IPS-18a (cell line): ENCODE results near the gene SELPLG.

Experiments
- H3K27ac ChIP-seq: one replicate; pipeline ENCODE4 v1.5.1; 2013; ENCODE audit warnings: low read length
- H3K27me3 ChIP-seq: one replicate; pipeline ENCODE4 v1.6.1; 2013; ENCODE audit warnings: mild to moderate bottlenecking, low read length; ENCODE audit not compliant: control insufficient read depth, insufficient read depth
- H3K36me3 ChIP-seq: one replicate; pipeline ENCODE4 v1.6.1; 2013; ENCODE audit warnings: low read depth, low read length; ENCODE audit not compliant: control insufficient read depth
- H3K4me1 ChIP-seq: one replicate; pipeline ENCODE4 v1.6.1; 2013; ENCODE audit warnings: low read depth, low read length; ENCODE audit not compliant: control insufficient read depth
- H3K4me3 ChIP-seq: one replicate; pipeline ENCODE4 v1.5.1; 2013; ENCODE audit warnings: low read length
- H3K9ac ChIP-seq: one replicate; pipeline ENCODE4 v1.6.1; 2013; ENCODE audit warnings: mild to moderate bottlenecking, low read length, moderate library complexity
- H3K9me3 ChIP-seq: one replicate; pipeline ENCODE4 v1.6.1; 2013; ENCODE audit warnings: low read depth, low read length; ENCODE audit not compliant: control insufficient read depth

SELPLG gene

DNA sequence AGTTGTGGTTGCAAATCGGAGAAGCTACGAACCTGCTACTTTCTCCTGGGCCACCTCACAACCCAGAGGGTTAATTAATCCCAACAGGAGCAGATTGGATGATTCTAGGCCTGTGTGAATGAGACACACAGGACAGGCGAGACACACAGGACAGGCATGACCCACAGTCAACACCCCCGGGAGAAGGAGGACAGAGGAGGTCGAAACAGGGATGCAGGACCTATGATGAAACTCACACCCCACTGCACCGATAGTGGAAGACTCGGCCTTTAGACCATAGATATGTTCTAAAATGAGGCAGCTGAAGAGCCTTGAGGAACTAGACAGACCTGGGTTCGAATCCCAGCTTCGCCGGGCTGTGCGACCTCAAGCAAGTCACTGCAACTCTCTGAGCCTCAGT lies 47.4 kb downstream of the SELPLG start:
- Histone ChIP-seq H3K4me1 (peaks cover 7% of the 10 kb centered on the region), H3K36me3 (no peaks in the 10 kb centered on the region), H3K9me3 (no peaks in the 10 kb centered on the region), H3K27ac (no peak overlapping the region), H3K4me3 (no peak overlapping the region), H3K27me3 (no peaks in the 10 kb centered on the region), H3K9ac (no peak overlapping the region)

DNA sequence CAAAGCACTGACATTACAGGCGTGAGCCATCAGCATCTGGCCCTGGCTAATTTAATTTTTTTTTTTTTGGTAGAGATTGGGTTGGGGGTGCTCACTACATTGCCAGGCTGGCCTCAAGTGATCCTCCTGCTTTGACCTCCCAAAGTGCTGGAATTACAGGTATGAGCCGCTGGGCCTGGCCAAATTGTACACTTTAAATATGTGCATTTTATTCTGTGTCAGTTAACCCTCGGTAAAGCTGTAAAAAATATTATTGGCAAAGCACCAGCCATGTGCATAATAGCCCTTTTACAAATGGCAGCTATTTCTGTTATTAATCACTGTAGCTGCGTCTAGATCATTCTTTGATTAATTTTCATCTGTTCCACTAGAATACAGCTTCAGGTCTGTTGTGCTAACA lies 47.8 kb downstream of the SELPLG start:
- Histone ChIP-seq H3K4me1 (peaks cover 7% of the 10 kb centered on the region), H3K27ac (no peak overlapping the region), H3K27me3 (no peaks in the 10 kb centered on the region), H3K36me3 (no peaks in the 10 kb centered on the region), H3K9ac (no peak overlapping the region), H3K4me3 (no peak overlapping the region), H3K9me3 (no peaks in the 10 kb centered on the region)

DNA sequence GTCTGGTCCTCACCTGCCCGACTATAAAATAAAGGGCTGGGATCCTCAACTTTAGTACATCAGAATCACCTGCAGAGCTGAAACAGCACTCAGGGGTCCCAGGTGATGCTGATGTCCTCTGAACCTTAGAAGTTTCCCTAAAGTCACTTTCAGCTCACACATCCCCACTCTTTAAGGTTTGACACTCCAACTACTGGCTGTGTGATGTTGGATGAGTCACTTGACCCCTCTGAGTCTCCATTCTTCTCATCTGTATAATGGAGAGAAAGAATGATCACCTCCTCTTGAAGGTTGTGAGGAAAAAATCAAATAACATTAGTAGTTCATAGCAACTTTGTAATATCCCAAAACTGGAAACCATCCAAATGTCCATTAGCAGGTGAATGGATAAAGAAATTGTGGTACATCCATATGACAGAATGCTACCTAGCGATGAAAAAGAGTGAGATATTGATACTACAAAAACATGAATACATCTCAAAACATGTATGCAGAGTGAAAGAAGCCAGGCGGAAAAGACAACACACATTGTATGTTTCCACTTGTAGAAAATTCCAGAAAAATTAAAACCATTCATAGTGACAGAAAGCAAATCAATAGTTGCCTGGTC lies 49.1 kb downstream of the SELPLG start:
- Histone ChIP-seq H3K4me1 (peaks cover 4% of the 10 kb centered on the region), H3K4me3 (no peak overlapping the region), H3K27me3 (no peaks in the 10 kb centered on the region)

DNA sequence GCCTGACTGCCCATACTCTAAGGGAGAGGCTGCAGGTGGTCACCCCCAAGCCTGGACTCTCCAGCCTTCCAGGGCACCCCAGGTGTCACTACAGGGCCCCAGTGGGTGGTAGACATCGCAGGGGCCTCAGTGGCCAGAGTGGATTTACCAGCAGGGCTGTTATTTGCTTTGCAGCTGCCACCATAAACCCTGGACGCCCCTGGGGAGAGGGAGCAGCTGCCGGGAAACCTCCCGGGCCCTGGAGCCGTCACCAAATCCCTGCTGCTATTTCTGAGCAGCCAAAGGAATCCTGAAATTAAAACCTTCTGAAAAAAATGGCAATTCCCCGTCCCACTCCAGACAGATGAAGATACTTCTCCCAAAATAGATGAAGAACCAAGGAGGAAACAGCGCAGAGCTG lies 49.7 kb downstream of the SELPLG start:
- H3K36me3 ChIP-seq, result no peaks in the 10 kb centered on the region
- no peak overlapping the region for H3K9ac ChIP-seq
- no peaks in the 10 kb centered on the region for H3K27me3 ChIP-seq
- H3K27ac ChIP-seq, result no peak overlapping the region
- no peak overlapping the region for H3K4me3 ChIP-seq
- no peaks in the 10 kb centered on the region for H3K4me1 ChIP-seq
- H3K9me3 ChIP-seq, result no peaks in the 10 kb centered on the region

More for the DNA sequence above, 49.1 kb downstream of the SELPLG start:
- H3K9ac ChIP-seq, result no peak overlapping the region
- no peaks in the 10 kb centered on the region for H3K36me3 ChIP-seq
- no peak overlapping the region for H3K27ac ChIP-seq
- H3K9me3 ChIP-seq, result no peaks in the 10 kb centered on the region

DNA sequence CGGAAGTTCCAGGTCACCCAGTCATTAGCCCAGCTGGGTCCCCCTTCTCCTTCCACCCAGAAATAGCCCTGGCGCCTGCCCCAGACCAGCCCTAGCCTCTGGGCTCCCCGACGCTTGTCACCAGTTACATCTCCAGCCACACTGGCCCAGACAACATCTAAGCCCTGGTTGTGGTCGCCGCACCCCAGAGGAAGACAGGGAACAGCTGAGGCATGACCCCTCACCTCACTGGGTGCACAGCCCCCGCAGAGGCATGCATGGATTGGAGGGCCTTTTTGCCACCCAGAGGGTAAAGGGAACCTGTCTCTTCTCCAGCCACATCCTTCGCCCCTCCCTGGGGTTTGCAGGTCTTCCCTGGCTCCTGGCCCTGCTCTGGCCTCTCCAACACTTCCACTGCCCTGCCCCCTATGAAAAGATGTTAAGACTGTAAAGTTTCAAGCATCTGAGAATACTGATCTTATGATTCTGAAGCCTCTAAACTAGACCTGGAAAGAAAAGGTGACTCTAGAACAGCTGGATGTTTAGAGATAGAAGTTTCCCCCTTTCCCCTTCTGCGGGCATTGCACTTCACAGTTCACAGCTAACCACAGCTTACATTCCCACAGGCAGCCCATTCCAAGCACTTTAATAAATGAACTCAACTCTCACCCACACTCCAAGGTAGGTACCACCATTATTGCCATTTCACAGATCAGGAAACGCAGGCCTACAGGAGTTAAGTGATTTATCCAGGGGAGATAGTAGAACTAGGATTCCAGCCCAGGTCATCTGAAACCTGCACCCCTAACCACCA lies 50.5 kb downstream of the SELPLG start:
- Histone ChIP-seq H3K4me1 (no peaks in the 10 kb centered on the region), H3K27me3 (no peaks in the 10 kb centered on the region), H3K9me3 (no peaks in the 10 kb centered on the region), H3K27ac (no peak overlapping the region), H3K36me3 (no peaks in the 10 kb centered on the region), H3K9ac (no peak overlapping the region), H3K4me3 (no peak overlapping the region)

GRCh38 chr12:108582509-108582908 lies 51.2 kb downstream of the SELPLG start:
- Histone ChIP-seq H3K27me3 (no peaks in the 10 kb centered on the region), H3K9me3 (no peaks in the 10 kb centered on the region), H3K9ac (no peak overlapping the region), H3K4me3 (no peak overlapping the region), H3K36me3 (no peaks in the 10 kb centered on the region), H3K4me1 (no peaks in the 10 kb centered on the region), H3K27ac (no peak overlapping the region)

DNA sequence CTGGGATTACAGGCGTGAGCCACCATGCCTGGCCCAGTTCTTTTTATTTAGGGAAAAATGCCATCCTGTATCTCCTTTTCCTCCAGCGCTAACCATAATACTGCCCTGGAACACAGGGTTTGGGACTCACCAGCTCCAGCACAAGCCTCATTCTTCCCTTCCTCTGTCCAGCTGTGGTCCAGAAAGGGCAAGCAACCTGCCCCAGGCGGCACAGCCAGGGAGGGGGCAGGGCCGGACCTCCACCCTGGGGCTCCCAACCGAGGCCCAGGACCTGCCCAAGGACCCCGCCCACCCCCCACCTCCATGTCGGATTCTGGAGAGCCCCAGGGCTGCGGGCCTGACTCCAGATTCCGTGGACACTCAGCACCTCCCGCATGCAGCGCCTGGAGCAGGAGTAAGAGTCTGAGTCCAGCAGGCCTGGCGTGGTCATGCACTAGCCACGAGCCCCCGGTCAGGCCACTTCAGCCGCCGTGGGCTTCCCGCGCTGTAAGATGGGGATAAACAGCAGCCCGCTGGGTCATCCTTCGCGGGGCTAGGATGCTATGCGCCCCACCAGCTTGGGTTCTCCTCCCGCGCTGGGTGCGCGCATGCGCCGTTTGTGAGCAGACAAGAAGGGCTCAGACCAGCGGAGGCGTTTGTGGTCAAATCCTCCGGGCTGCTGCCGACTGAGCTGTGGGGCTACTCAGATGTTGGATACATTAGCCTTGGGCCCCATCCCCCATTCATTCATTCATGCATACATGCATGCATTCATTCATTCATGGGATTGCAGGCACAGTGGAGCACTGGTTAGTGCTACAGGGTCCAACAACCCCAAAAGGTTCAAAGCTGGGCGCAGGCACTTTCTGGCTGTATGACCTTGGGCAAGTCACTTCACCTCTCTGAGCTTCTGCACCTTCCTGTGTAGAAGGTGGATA lies 52.1 kb downstream of the SELPLG start:
- H3K4me1 ChIP-seq, result no peaks in the 10 kb centered on the region
- H3K27me3 ChIP-seq, result no peaks in the 10 kb centered on the region
- H3K4me3 ChIP-seq, result no peak overlapping the region
- H3K27ac ChIP-seq, result no peak overlapping the region
- H3K9me3 ChIP-seq, result no peaks in the 10 kb centered on the region
- H3K36me3 ChIP-seq, result no peaks in the 10 kb centered on the region
- no peak overlapping the region for H3K9ac ChIP-seq

DNA sequence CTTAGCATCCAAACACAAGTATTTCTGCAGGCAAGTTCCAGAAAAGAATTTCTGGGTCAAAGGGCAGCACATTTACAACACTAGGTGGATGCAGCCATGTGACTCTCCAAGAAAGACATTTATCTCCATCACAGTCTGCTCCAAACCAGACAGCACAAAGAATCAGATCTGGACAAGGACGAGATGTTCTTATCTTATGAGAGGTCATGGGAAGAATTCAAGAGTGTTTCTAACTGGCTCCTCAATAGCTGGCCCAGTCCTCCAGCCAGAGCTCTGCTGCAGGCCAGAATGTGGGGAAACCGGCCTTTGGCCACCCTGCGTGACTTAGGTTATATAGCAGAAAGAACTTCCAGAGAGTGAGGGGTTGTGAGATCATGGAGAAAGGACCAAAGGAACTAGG lies 53.2 kb downstream of the SELPLG start:
- H3K9me3 ChIP-seq, result no peaks in the 10 kb centered on the region
- H3K4me1 ChIP-seq, result no peaks in the 10 kb centered on the region
- no peaks in the 10 kb centered on the region for H3K36me3 ChIP-seq
- H3K27ac ChIP-seq, result no peak overlapping the region
- H3K4me3 ChIP-seq, result no peak overlapping the region
- H3K9ac ChIP-seq, result no peak overlapping the region
- H3K27me3 ChIP-seq, result no peaks in the 10 kb centered on the region

DNA sequence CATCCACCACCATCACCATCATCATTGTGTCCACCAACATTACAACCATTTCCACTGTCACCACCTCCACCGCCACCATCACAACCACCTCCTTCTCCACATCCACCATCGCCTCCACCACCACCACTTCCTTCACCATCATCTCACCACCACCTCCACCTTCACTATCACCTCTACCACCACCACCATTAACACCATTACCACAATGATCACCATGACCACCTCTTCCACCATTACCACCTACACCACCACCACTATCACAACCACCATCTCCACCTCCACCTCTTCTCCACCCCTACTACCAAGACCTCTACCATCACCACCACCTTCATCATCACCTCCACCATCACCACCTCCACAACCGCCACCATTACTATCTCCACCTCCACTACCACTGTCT lies 54.9 kb downstream of the SELPLG start:
- Histone ChIP-seq H3K4me3 (no peak overlapping the region), H3K9me3 (no peaks in the 10 kb centered on the region), H3K27me3 (no peaks in the 10 kb centered on the region), H3K27ac (no peak overlapping the region), H3K4me1 (no peaks in the 10 kb centered on the region), H3K9ac (no peak overlapping the region), H3K36me3 (no peaks in the 10 kb centered on the region)

DNA sequence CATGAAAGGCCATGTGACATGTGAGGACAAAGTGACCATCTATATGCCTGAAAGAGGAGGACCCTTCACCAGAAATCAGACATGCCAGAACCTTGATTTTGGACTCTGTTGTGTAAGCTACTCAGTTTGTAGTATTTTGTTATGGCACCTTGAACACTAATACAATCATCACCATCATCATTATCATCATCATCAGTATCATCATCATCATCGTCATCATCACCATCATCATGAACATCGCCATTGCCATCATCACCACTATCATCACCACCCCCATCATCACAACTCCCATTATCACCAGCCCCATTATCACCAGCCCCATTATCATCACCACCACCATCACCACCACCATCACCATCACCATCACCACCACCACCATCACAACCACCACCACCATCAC lies 55.4 kb downstream of the SELPLG start:
- Histone ChIP-seq H3K27ac (no peak overlapping the region), H3K36me3 (no peaks in the 10 kb centered on the region), H3K9ac (no peak overlapping the region), H3K9me3 (no peaks in the 10 kb centered on the region), H3K4me1 (no peaks in the 10 kb centered on the region), H3K27me3 (no peaks in the 10 kb centered on the region), H3K4me3 (no peak overlapping the region)

- no peaks in the 10 kb centered on the region for H3K4me1 ChIP-seq
- no peaks in the 10 kb centered on the region for H3K9me3 ChIP-seq
- no peaks in the 10 kb centered on the region for H3K36me3 ChIP-seq
- H3K9ac ChIP-seq, result no peak overlapping the region
- no peak overlapping the region for H3K27ac ChIP-seq
- no peak overlapping the region for H3K4me3 ChIP-seq
- no peaks in the 10 kb centered on the region for H3K27me3 ChIP-seq
Measured at GRCh38 chr12:108577458-108577857, 56.2 kb downstream of the SELPLG start.
